NCI-H526 (cell line): ENCODE data around the gene ADTRP.

Experiments
- DNase-seq, 2 experiments: peaks; one replicate each; lab custom pipeline; 2025; lab: John Stamatoyannopoulos, UW

ADTRP gene

DNA sequence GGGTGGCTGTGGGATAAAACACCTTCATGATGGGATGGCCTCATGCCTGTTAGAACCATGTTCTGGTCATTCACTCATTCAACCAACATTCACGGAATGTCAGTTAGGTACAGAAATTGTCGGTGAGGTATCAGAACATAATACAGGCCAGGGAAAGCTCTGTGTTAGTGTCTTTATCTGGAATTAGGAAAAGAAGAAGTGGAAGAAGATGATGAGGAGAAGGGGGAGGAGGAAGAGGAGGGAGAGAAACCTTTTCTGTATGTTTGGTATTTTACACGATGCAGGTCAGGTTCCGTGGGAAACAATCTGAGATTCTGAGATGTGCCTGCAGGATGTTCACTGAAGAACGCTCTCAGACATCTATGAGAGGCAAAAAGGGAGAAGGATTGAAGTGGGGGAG is 5.6 kb downstream of the ADTRP start:
- no peak for DNase-seq

DNA sequence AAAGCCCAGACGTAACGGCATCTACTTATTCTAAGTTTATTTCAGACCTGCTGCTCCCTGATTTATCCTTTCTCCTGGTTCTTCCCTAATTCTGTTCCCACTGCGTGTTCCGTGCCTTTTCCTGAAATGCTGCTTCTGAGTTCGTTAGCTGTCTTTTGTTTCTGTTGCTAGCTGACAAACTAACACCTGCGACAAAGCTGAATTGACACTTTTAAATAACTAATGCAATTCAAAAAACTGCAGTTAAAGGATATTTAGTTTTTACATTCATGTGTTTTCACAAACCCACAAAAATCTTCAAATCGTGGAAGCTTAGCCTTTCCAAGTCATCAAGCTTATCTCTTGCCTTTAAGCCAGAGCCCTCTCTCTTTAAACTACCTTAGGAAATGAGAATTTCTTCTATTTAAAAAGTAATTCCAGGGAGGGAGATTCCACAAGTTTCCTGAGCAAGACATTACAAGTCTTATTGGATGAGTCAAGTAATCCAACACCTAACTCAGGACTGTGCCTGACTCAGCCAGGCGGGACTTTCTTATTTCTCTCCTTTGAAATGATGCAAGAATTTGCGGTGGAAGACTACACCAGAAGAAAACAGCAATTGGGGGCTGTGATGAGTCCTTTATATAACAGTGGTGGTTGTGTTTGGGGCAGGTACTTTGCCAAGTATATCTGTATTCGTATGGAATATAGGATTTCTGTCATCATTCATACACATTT is 6.3 kb downstream of the ADTRP start:
- no peak for DNase-seq

DNA sequence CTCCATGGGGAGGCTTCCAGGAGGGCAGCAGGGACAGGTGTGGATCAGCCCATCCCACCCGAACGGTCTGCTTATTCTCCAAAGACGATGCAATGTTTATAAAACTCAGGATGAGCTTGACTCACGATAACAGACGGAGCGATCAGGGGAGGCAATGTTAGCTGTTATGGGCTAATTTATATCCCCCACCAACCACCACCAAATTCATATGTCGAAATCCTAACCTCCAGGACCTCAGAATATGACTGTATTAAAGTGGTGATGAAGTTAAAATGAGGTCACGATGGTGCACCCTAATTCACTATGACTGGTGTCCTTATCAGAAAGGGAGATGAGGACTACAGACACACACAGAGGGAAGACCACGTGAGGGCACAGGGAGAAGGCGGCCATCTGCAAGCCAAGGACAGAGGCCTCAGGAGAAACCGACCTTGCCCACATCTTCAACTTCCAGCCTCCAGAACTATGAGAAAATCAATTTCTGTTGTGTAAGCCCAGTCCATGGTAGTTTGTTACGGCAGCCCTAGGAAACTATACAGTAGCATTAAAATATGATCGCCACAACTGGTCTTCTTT is 7.0 kb downstream of the ADTRP start:
- DNase-seq, result no peak

DNA sequence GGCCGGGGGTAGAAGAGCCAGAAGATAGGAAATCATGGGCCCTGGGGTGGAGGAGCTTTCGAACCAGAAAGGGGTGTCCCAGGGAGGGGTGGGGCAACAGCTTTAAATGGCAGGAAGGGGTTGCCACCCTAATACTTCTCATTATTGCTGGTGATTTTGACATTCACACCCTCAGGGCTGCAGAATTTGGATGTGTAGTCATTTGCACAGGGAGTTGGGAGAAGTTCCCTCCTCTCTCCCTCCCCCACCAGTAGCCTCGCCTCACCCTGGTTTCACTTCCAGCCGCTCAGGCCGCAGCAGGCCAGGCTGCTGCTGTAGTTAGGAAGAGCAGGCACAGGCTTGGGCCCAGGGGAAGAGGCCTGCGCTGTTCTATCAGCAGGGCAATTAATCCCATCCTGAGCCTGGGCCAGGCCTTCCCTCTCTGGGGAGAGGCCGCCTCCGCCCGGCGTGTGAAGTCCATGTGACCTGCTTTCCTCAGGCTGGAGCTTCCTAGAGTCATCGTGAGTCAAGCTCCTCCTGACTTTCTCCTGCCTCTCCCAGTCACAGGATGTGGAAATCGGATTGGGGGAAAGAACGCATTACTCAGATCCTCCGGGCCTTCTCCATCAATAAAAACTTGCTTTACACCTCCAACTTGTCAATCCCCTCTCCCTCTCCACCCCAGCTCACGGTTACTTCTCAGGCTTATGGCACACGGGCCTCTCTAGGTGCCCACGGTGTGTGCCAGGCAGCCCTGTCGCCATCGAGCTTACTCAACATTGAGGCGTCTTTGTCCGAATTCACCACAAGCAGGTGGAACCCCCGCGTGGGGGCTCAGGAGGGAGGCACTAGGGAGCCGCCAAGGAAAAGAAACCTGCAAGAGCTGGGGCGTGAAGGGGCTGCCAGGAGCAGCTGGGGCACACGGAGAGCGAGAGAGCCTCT is 7.8 kb downstream of the ADTRP start:
- no peak for DNase-seq

DNA sequence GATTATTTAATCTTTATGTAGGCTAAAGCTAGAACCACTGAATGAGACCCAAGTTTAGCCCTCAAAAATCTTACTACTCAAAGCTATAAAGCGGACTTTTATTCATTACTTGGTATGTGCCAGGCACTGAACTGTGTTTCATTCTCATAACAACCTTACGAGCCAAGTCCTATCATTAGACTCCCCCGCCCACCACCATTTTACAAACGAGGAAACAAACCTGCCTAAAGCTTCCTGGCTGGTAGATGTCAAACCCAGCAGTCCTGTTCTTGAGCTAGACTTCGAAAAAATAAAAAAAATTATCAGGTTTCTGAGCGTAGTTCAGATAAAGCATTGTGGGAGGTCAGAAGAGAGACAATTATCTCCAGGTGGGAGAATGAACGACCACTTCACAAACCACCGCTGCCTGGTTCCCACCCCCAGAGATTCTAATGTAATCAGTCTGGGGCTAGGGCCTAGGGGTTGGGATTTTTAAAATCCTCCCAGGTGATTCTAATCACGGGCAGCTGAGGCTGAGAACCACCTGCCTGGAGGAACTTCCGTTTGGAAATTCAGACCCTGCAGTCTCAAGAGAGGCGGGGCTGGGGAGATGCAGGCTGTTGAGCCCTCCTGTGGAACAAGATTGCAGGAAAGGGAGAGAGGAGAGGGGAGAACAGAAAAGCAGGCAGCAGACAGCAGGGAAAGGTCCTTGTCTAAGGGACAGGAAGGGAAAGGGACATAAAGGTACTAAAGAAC is 8.6 kb downstream of the ADTRP start:
- DNase-seq, result peak in 1 of 2 experiments; percentile 44

DNA sequence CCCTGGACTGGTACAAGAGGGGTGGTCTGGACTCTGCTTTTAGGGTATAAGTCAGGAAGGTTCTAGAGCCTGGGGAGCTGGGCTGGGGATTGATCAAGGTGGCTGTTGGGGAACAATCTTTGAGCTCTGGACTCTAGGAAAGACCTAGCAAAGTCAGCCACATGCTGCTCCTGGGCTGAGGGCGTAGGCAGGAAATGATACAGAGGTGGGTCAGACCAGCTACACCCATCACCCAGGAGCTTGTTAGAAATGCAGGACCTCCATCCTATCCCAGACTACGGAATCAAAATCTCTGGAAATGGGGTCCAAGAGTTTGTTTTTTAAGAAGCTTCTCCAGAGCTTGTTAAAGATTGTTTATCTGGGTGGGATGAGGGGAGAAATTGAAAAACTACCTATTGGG is 9.4 kb downstream of the ADTRP start:
- DNase-seq, result no peak

DNA sequence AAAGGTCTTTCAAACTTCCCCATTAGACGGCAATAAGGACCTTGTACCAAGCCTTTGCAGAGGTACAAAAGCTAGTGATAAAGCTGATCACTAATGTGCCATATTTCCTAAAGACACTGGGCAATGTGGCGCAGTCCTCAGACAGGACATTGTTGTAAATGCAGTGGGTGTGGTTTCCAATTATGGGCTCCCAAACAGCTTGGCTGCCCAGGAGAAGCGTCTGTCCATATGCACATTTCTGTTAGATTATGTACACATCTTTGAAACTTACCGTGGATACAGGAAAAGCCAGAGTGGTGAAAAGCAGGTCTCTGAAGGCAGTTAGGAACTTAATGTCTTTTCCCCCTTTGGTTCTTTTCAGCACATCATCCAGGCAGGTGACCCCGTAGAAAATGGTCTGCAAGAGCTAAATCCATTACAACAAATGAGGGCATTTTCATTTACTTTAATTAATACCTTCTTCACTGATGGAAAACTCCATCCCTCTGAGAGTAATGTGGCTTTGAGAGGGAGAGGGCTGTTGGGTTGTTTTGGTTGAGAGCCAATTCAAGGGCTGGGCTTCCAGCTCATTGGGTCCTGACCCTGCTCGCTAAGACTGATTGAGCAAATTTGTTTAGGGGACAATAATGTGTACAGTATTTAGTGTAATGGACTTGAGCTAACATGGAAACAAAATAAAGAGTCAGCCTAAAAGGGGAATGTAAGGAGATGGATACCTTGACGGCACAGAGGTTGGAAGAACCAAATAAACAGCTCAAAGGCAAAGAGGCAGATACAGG is 10.4 kb downstream of the ADTRP start:
- DNase-seq, result no peak

DNA sequence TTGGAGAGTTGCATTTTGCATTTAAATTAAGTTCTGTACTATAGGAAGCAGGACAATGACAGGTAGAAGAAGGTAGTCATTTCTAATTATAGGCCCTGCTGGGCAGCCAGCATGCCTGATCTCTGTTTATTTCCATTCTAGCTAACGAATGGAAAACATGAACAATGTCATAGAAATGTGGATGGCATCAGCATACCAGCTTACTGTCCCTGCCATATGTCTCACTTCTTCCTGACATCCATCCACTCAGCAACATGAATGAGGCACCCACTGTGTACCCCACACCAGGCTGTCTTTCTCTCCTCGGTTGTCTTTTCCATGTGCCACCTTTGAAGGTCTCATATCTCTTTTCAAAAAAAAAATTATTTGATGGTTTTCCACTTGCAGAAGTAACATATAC is 11.1 kb downstream of the ADTRP start:
- DNase-seq, result no peak

DNA sequence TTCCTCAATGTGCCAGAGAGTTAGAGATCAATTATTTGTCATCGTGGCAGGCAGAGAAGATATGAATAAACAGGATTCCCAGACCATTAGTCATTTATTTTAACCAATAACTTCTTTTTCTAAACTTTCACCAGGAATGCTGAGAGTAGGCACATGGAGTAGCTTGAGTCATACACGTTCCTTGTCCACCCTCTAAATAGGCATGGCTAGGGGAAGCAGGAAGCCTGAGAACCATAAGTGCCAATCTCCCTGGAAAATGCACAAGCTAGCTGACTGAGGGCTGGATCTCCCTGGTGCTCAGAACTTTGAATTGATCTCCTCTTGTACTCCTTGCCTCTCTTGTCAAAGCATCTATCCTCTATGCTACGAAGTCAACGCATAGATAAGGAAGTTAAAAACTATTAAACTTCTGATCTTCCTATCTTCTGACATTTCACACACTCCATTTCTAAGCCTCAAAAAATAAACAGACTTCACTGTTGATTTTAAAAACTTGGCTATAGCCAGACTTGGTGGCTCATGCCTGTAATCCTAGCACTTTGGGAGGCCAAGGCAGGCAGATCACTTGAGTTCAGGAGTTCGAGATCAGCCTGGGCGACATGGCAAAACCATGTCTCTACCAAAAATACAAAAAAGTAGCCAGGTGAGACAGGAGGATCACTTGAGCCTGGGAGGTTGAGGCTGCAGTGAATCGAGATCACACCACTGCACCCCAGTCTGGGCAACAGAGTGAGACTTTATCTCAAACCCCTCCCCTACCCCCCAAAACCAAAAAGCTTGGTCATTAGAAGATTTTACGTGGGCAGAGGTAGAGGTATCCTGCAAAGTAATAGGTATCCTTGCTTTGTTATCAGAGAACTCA is 11.8 kb downstream of the ADTRP start:
- DNase-seq, result no peak

DNA sequence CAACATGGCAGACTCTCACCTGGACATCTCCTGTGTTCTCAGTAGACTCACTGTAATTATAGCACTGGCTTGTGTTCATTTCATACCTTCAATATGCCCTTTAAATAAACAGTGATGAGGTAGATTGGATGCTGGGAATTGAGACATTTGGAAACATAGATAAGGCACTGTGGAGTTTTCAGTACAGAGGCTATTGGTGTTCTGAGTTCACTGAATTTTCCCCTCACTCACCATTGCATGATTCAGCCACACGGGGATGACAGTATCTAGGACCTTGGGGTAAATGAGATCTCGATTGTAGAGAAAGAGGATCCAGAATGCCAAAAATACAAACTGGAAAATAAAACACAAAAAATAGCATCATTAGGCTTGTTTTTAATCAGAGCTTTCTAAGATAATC is 12.6 kb downstream of the ADTRP start:
- DNase-seq, result no peak

DNA sequence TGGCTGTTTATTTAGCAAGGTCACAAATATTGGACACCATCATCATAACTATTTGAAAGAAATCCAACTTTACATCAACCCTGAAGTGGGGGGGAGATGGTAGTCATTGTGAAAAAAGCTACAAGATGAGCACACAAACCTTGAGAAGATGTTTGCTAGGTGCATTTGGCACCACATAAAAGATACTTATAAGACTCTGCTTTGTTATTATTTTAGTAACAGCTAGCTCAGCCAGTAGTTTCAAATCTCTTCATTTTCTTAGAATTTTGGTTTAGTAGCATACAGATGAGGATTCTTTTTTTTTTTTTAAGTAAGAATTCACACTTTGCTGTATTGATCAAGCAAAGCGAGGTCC is 14.4 kb downstream of the ADTRP start:
- DNase-seq, result no peak

DNA sequence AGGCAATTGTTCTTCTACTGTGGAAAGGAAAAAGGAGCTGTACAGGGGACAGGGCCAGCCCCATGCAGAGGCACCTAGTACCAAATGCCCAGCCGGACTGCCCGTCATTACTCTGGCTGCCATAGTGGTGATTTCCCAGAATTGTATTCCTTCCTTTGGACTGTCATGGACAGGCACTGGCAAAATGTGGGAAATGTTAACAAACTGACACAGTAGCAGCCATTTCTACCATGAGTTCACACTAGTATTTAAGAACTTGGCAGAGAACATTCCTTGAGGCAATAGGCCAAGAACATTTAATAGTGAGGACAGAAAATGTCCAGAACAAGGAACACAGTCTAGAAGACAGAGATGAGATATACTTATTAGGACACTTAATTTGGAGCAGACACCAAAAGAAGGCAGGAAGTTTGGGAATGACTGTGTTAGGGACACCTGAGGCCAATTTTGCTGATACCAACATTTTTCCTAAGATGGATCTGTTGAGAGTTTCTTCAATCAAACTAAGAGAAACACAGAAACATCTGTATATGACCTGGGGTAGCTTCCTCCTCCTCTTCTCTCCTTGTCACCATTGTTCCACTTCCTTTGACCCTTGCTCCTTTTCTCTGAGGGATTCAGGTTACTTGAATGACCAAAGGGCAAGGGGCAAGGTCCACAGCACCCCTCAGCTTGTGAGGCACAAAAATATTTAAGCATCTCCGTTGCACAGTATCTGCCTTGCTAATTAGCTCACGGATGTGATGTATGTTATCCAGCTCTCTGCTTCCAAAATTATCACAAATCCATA is 14.9 kb downstream of the ADTRP start:
- DNase-seq, result no peak

DNA sequence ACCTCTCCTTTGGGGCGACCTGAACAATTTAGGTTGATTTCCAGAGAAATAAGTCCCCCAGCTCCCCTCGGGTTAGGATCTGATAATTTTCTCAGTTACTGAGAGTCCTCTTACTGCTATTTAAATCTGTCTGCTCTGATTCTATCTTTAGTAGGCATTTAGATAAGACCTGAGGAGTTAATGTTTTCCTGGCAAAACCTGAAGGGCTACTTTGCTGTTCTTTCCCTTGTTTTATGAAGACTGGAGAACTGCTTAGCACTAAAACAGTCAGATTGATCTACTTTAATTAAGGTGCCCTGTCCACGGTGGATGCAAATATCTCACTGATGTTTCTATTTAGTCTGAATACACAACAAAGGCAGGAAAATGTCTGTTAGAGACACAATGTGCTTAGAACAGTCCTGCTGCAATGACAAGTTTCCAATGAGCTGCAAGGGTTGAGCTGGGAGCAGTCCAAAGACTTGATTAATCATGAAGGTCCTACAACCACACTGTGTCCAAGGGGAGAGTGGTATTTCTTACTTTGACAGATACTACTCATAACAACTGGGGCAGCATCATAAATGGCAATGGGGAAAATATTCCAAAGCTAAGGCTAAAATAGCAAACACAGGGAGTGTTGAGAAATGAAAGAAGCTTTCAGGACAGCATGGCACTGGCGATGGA is 15.7 kb downstream of the ADTRP start:
- peak in 1 of 2 experiments; percentile 9 for DNase-seq

DNA sequence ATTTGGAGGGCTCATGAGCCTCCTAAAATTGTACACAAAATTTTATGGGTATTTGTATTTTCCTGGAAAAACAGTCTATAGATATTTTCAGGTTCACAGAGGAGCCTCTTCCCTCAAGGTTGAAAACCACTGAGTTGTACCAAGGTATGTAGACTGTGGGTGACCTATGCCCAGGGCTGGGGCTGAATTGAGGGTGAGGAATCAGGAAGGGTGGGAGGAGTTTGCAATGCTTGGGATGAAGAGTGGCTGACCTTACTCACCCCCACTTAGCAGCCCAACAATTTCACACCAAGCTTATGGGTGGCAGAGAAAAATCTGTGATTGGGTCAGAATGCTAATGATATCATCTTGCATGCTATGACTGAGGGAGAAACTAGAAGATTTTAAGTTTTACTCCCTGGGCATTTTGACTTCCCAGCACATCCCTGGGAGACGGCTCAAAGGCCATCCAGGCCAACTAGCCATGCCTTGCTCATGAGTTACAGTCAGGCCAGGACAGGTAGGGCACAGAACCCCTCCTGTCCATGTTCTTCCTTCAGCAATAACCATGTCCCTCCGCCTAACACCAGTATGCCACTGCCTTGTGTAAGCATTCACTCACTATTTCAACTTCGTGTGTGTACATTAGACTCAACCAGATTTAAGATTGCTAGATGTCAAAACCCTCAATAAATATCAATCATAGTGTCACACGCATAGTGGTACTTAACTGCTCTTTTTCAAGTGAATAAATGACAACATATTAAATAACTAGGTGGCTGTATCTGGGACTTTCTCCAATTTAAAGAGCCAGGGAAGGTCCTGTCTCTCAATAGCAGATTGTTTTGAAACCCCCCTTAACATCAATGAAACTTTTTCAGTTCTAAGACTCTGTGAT is 16.6 kb downstream of the ADTRP start:
- DNase-seq, result no peak

DNA sequence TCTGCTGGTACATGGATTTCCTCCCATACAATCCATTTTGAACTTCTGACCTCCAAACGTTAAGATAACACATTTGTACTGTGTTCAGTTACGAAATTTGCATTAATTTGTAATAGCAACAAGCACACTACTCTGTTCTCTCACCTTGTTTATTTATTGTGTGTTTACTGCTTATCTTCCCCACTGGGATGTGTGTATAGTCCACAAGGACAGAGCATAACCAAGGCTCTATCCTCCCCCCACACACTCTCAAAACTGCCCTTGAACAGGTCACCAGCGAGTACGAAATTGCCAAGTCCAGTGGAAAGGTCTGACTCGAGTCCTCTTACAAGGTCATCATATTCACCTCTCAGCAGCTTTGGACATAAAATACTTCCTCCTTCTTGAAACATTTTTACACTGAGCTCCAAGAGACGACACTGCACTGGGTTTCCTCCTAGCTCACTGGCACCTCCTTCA is 18.6 kb downstream of the ADTRP start:
- DNase-seq, result peak in 1 of 2 experiments; percentile 26

DNA sequence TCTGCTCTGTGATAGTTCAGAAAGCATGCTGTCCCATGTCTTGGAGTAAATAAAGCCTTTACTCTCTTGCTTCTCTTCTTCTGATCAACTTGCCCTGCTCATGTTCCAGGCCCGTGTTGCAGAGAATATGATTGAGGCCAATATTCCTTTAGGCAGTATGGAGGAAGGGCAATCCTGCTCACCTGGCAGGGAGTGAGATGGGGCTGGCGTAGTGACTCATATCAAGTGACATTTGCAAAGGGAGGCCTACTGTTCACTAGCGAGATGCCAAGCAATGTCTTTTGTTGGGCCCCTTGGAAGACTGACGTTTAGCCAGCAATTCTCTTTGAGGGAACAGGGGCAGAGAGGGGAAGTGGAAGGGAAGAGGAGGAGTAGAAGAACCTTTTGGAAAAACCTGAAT is 19.7 kb downstream of the ADTRP start:
- DNase-seq, result no peak

DNA sequence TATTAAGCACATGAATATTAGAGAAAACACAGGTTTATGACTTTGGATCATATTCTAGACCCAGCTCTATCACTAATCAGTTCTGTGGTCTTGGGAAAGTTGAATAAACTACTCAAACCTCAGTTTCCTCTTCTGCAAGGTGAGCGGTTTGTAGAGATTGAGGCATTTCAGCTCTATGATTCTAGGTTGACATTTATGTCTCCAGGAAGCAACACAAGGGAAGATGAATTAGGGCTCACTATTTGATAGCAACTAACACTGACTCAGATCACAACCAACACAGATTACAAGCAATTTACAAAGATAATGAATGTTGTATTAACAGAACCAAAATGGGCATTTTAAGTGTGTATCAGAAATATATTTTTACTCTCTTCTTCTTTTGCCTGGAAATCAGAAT is 21.9 kb downstream of the ADTRP start:
- no peak for DNase-seq

DNA sequence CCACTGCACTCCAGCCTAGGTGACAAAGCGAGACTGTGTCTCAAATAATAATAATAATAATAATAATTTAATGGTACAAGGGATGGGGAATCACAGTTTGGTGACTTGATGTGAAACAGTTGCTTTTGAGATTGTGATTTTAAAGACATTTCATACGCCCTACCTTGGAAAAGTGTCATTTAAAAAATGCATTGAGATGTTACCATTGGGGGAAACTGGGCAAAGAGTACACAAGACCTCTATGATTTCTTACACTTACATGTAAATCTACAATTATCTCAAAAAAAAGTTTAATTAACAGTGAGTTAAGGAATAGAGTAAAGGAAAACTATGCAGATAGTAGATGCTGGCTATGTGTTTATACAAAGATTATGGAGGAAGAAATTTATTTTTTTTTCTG is 22.3 kb downstream of the ADTRP start:
- no peak for DNase-seq
